Vagina (tissue), 2 donors: ENCODE results near the gene PHLDA2.

Source experiments
- POLR2AphosphoS5 ChIP-seq, 2 donors: sonication (generic); formaldehyde crosslinking; IDR thresholded peaks; one replicate each; pipeline ENCODE4 v1.9.0; 2017; ENCODE audit warnings: antibody characterized with exemption in 2 of 2, mild to moderate bottlenecking in 2 of 2, low read depth in 1 of 2; ENCODE audit not compliant: insufficient read depth in 1 of 2
- TF ChIP-seq, protein P1 (sequence below), 3 experiments: fragments of 450-650 bp in 2 of 3; fragments of 200-600 bp in 1 of 3; sonication (generic) in 1 of 3; IDR thresholded peaks; one replicate each; pipeline ENCODE4 v1.5.1; 2017 to 2019; ENCODE audit warnings: antibody characterized with exemption in 3 of 3, mild to moderate bottlenecking in 2 of 3, moderate library complexity in 2 of 3

DNA sequence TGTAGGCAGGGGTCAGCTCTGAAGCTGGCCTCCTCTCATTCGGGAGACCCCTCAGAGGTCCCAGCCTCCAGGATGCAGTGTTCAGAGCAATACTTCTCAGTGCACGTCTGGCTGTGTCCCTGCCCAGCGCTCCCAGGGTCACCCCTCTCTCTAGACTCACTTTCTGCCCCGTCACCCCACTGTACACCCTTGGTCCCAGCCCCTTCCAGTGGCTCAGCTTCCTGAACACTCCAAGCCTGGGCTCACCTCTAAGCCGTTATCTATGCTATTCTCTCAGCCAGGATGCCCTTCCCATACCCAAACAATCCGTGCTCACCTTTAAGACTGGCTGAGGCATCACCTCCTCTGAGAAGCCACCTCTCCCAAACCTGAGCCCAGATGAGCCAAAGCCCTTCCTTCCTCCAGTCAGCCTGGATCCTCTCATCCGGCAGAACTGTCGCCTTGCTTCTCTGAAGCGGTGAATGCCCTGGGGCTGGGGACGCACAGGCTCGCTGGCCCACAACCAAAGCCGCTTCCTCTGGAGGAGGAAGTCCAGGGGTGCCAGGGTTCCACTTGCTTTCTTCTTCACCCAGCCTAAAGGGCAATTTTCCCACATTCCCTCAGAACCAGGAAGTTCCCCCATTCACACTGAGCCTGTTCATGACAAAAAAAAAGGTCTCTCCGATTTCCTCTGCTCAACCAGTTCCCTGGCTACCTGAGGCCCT is 30.0 kb downstream of the PHLDA2 start:
- no peak for TF ChIP-seq POLR2AphosphoS5 (IDR thresholded peaks at IDR 0.05; ENCODE audit: insufficient read depth in 1 of 2, low read depth in 1 of 2)
- TF ChIP-seq, protein P1, sequence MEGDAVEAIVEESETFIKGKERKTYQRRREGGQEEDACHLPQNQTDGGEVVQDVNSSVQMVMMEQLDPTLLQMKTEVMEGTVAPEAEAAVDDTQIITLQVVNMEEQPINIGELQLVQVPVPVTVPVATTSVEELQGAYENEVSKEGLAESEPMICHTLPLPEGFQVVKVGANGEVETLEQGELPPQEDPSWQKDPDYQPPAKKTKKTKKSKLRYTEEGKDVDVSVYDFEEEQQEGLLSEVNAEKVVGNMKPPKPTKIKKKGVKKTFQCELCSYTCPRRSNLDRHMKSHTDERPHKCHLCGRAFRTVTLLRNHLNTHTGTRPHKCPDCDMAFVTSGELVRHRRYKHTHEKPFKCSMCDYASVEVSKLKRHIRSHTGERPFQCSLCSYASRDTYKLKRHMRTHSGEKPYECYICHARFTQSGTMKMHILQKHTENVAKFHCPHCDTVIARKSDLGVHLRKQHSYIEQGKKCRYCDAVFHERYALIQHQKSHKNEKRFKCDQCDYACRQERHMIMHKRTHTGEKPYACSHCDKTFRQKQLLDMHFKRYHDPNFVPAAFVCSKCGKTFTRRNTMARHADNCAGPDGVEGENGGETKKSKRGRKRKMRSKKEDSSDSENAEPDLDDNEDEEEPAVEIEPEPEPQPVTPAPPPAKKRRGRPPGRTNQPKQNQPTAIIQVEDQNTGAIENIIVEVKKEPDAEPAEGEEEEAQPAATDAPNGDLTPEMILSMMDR (IDR thresholded peaks at IDR 0.05), result no peak
